GM19193 (cell line): ENCODE measurements around the gene IL6R.

Experiments used
- POLR2A ChIP-seq: IDR thresholded peaks from 4 replicates; pipeline ENCODE4 v1.6.1; 2011; ENCODE audit not compliant: insufficient read depth, insufficient read length; ENCODE audit errors: extremely low read depth

IL6R gene

GRCh38 chr1:154474802-154475201 is 69.7 kb downstream of the IL6R start:
- TF ChIP-seq POLR2A: no peak

GRCh38 chr1:154476791-154477190 is 71.6 kb downstream of the IL6R start:
- TF ChIP-seq POLR2A: no peak

GRCh38 chr1:154478013-154478412 is 72.9 kb downstream of the IL6R start:
- TF ChIP-seq POLR2A: no peak

- no peak for TF ChIP-seq POLR2A
Observed at GRCh38 chr1:154478639-154479038, 73.5 kb downstream of the IL6R start.

- no peak for TF ChIP-seq POLR2A
Observed at GRCh38 chr1:154479764-154480421, 74.8 kb downstream of the IL6R start.

- TF ChIP-seq POLR2A: no peak
Observed at GRCh38 chr1:154481053-154481452, 75.9 kb downstream of the IL6R start.

- TF ChIP-seq POLR2A: no peak
Observed at GRCh38 chr1:154483941-154484803, 79.0 kb downstream of the IL6R start.

- no peak for TF ChIP-seq POLR2A
Observed at GRCh38 chr1:154485106-154485505, 80.0 kb downstream of the IL6R start.

GRCh38 chr1:154485910-154486496 is 80.9 kb downstream of the IL6R start:
- no peak for TF ChIP-seq POLR2A

GRCh38 chr1:154488922-154489321 is 83.8 kb downstream of the IL6R start:
- no peak for TF ChIP-seq POLR2A

- TF ChIP-seq POLR2A: no peak
Observed at GRCh38 chr1:154489695-154490274, 84.6 kb downstream of the IL6R start.

GRCh38 chr1:154490317-154490716 is 85.2 kb downstream of the IL6R start:
- no peak for TF ChIP-seq POLR2A

GRCh38 chr1:154492115-154492514 is 87.0 kb downstream of the IL6R start:
- no peak for TF ChIP-seq POLR2A

GRCh38 chr1:154493276-154493675 is 88.1 kb downstream of the IL6R start:
- TF ChIP-seq POLR2A: no peak
